AG04450 (cell line): ENCODE data around the gene NCS1. TPM values are rescaled to one million over a fixed set of nuclear protein-coding genes. Genes with fewer than 3 reads are reported as not detected.

Experiments used
- CTCF ChIA-PET: fragments of 300-600, 350-600 bp; formaldehyde crosslinking; extraction: SDS; loops from one replicate; lab custom pipeline; 2022; ENCODE audit warnings: antibody characterized with exemption, inconsistent platforms; lab: Charles Lee
- POLR2A ChIA-PET: fragments of 350-600 bp; formaldehyde crosslinking; extraction: SDS; loops from one replicate; lab custom pipeline; 2021; ENCODE audit warnings: antibody characterized with exemption, inconsistent platforms; lab: Yijun Ruan, JAX
- DNase-seq: peaks from one replicate; pipeline ENCODE4 v3.0.0-alpha.2; 2011; ENCODE audit warnings: low read depth, low spot score
- H3K27ac ChIP-seq: one replicate; pipeline ENCODE4 v1.5.1; 2012; ENCODE audit warnings: low read depth, low read length, control low read depth
- H3K27me3 ChIP-seq: one replicate; pipeline ENCODE4 v1.6.0; 2012; ENCODE audit warnings: low read length; ENCODE audit not compliant: control insufficient read depth, insufficient read depth
- H3K4me3 ChIP-seq: 2 replicates; pipeline ENCODE4 v1.5.1; 2011; ENCODE audit warnings: mild to moderate bottlenecking, low read depth, low read length, control low read depth
- H3K9me3 ChIP-seq: 2 replicates; pipeline ENCODE4 v1.5.1; 2012; ENCODE audit warnings: low read length; ENCODE audit not compliant: control insufficient read depth, insufficient read depth
- polyA plus RNA-seq: library from polyadenylated mRNA; depleted of rRNA; stranded (reverse); fragments of >200 nt; gene quantifications from 2 replicates; pipeline ENCODE4 v1.2.3, GENCODE V29; 2011
- TF ChIP-seq, protein P1 (sequence below): IDR thresholded peaks from 2 replicates; pipeline ENCODE4 v1.5.1; 2011; ENCODE audit warnings: low read depth, low read length, control low read depth, inconsistent platforms

Gene NCS1
- polyA plus RNA-seq, 1 experiment: 68.3 TPM

DNA sequence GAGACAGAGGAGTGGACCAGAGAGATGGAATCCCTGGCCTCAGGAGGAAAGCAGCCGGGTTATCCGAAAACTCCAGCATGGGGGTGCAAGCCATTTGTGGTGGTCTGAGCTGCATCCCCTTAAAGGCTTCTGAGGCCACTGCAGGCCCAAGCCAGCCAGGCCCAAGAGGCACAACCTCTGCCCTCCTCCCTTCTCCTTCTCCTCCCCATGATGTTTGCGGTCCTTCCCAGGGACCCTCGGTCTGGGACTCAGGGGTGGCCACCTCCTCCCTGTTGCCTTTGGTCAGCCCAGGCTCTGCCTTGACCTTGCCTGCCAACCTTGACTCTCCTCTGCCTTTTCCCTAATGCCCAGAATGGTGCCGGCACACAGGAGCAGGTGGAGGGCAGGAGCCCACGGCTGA lies 4.6 kb downstream of the NCS1 start:
- ChIA-PET CTCF (no interaction called here), POLR2A (no interaction called here)
- H3K9me3 ChIP-seq: no peaks in the 10 kb centered on the region; the same call in 1 of the 2 replicates
- H3K27ac ChIP-seq: no peak overlapping the region
- DNase-seq: no peak
- H3K27me3 ChIP-seq: no peaks in the 10 kb centered on the region
- TF ChIP-seq, protein P1, sequence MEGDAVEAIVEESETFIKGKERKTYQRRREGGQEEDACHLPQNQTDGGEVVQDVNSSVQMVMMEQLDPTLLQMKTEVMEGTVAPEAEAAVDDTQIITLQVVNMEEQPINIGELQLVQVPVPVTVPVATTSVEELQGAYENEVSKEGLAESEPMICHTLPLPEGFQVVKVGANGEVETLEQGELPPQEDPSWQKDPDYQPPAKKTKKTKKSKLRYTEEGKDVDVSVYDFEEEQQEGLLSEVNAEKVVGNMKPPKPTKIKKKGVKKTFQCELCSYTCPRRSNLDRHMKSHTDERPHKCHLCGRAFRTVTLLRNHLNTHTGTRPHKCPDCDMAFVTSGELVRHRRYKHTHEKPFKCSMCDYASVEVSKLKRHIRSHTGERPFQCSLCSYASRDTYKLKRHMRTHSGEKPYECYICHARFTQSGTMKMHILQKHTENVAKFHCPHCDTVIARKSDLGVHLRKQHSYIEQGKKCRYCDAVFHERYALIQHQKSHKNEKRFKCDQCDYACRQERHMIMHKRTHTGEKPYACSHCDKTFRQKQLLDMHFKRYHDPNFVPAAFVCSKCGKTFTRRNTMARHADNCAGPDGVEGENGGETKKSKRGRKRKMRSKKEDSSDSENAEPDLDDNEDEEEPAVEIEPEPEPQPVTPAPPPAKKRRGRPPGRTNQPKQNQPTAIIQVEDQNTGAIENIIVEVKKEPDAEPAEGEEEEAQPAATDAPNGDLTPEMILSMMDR: no peak
- H3K4me3 ChIP-seq: no peak overlapping the region

- H3K27ac ChIP-seq: no peak overlapping the region
- TF ChIP-seq, protein P1: no peak
- ChIA-PET CTCF (no interaction called here), POLR2A (no interaction called here)
- no peaks in the 10 kb centered on the region for H3K27me3 ChIP-seq
- no peak for DNase-seq
- no peak overlapping the region for H3K4me3 ChIP-seq
- no peaks in the 10 kb centered on the region; the same call in 1 of the 2 replicates for H3K9me3 ChIP-seq
Observed at GRCh38 chr9:130177898-130178805, 5.9 kb downstream of the NCS1 start.

GRCh38 chr9:130179331-130179907 lies 7.2 kb downstream of the NCS1 start:
- TF ChIP-seq, protein P1: no peak
- ChIA-PET POLR2A (no interaction called here), CTCF (no interaction called here)
- H3K27me3 ChIP-seq: no peaks in the 10 kb centered on the region
- no peak overlapping the region for H3K27ac ChIP-seq
- no peak for DNase-seq
- H3K4me3 ChIP-seq: no peak overlapping the region
- H3K9me3 ChIP-seq: no peaks in the 10 kb centered on the region

GRCh38 chr9:130180516-130180915 lies 8.3 kb downstream of the NCS1 start:
- TF ChIP-seq, protein P1: no peak
- Histone ChIP-seq H3K4me3 (no peak overlapping the region), H3K27ac (no peak overlapping the region), H3K9me3 (no peaks in the 10 kb centered on the region), H3K27me3 (no peaks in the 10 kb centered on the region)
- ChIA-PET POLR2A (no interaction called here), CTCF (no interaction called here)
- DNase-seq: no peak
